GM18907 (cell line): ENCODE data around the gene COX8C.
"Not testable (repeated sequence)": the region's sequence is repeated elsewhere in the genome, so short reads cannot be mapped to it uniquely, and the experiment has no call there.

Source experiments
- ATAC-seq: cut with Tn5 transposase; IDR thresholded peaks from one replicate; pipeline ENCODE4 v1.9.1; 2021; ENCODE audit warnings: mild to moderate bottlenecking, moderate library complexity; ENCODE audit not compliant: unreplicated experiment

The COX8C gene

GRCh38 chr14:93320489-93320888 lies 26.5 kb upstream of the COX8C start:
- ATAC-seq, result no peak

GRCh38 chr14:93322929-93323599 lies 23.9 kb upstream of the COX8C start:
- ATAC-seq, result no peak

GRCh38 chr14:93323600-93324174 lies 23.3 kb upstream of the COX8C start:
- no peak for ATAC-seq

- no peak for ATAC-seq
These were observed 20.8 kb upstream of the COX8C start for GRCh38 chr14:93326196-93326595.

GRCh38 chr14:93328546-93328945 lies 18.4 kb upstream of the COX8C start:
- no peak for ATAC-seq

- no peak for ATAC-seq
These were observed 16.9 kb upstream of the COX8C start for GRCh38 chr14:93329965-93330608.

- ATAC-seq, result no peak
These were observed 16.4 kb upstream of the COX8C start for GRCh38 chr14:93330609-93331000.

GRCh38 chr14:93331002-93331727 lies 15.8 kb upstream of the COX8C start:
- no peak for ATAC-seq

- ATAC-seq, result peak; percentile 4
These were observed 15.1 kb upstream of the COX8C start for GRCh38 chr14:93331728-93332396.

- ATAC-seq, result peak; percentile 68
These were observed 14.6 kb upstream of the COX8C start for GRCh38 chr14:93332397-93332852.

GRCh38 chr14:93332853-93333630 lies 13.9 kb upstream of the COX8C start, which contains the start of gene BTBD7:
Gene BTBD7 (minus strand): TSS chr14:93333036. CDS start chr14:93296051, 36,985 bp downstream.
- ATAC-seq, result peak; percentile 84

- no peak for ATAC-seq
These were observed 13.3 kb upstream of the COX8C start for GRCh38 chr14:93333631-93334103.

GRCh38 chr14:93337143-93337753 lies 9.7 kb upstream of the COX8C start:
- no peak for ATAC-seq

GRCh38 chr14:93337884-93338283 lies 9.1 kb upstream of the COX8C start:
- ATAC-seq, result no peak

GRCh38 chr14:93343266-93343665 lies 3.7 kb upstream of the COX8C start:
- ATAC-seq, result no peak

- no peak for ATAC-seq
These were observed 3.2 kb upstream of the COX8C start for GRCh38 chr14:93343797-93344196.

- ATAC-seq, result no peak
These were observed 868 bp downstream of the COX8C start for GRCh38 chr14:93347850-93348249.

GRCh38 chr14:93348292-93348691 lies 1.3 kb downstream of the COX8C start:
- ATAC-seq, result no peak

- not testable (repeated sequence) for ATAC-seq
These were observed 7.9 kb downstream of the COX8C start for GRCh38 chr14:93354873-93355272.
